GM12873 (cell line): ENCODE data around the gene ATP5MK.

Source experiments
- TF ChIP-seq, protein P1 (sequence below): IDR thresholded peaks from 2 replicates; pipeline ENCODE4 v1.5.1; 2012; ENCODE audit warnings: low read depth, mild to moderate bottlenecking, moderate library complexity, low read length, control low read depth; ENCODE audit not compliant: insufficient read depth; ENCODE audit errors: missing control alignments

Gene ATP5MK

DNA sequence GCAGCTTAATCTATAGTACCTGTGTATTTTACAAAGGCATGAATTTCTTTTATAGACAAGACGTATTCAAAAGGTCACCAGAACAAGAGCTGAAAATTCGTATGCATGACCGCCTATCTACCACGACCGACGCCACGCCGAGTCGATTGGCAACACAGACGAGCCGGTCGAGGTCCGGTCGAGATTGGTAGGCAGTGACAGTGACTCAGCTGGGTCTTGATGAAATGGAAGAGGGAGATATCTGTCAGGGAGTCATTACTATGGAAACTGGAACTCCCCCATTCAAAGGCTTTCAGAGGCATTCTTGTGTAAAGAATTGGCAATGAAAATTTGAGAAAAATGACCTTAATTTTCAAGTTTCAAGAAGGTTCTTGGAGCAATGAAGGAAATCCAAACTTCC lies 2.1 kb downstream of the ATP5MK start:
- TF ChIP-seq, protein P1, sequence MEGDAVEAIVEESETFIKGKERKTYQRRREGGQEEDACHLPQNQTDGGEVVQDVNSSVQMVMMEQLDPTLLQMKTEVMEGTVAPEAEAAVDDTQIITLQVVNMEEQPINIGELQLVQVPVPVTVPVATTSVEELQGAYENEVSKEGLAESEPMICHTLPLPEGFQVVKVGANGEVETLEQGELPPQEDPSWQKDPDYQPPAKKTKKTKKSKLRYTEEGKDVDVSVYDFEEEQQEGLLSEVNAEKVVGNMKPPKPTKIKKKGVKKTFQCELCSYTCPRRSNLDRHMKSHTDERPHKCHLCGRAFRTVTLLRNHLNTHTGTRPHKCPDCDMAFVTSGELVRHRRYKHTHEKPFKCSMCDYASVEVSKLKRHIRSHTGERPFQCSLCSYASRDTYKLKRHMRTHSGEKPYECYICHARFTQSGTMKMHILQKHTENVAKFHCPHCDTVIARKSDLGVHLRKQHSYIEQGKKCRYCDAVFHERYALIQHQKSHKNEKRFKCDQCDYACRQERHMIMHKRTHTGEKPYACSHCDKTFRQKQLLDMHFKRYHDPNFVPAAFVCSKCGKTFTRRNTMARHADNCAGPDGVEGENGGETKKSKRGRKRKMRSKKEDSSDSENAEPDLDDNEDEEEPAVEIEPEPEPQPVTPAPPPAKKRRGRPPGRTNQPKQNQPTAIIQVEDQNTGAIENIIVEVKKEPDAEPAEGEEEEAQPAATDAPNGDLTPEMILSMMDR, result no peak

DNA sequence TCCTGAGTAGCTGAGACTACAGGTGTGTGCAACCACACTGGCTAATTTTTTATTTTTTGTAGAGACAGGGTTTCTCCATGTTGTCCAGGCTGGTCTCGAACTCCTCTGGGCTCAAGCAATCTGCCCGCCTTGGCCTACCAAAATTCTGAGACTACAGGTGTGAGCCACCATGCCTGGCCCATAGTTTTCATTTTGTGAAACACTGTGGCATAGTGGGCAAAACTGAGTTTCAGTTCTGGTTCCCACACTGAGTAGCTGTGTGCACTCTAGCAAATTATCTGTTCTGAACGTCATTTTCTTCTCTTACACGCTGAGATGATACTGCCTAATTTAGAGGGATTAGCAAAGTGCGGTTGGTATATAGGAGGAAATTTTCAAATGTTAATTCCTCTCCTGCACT lies 13.5 kb downstream of the ATP5MK start:
- TF ChIP-seq, protein P1, result no peak

DNA sequence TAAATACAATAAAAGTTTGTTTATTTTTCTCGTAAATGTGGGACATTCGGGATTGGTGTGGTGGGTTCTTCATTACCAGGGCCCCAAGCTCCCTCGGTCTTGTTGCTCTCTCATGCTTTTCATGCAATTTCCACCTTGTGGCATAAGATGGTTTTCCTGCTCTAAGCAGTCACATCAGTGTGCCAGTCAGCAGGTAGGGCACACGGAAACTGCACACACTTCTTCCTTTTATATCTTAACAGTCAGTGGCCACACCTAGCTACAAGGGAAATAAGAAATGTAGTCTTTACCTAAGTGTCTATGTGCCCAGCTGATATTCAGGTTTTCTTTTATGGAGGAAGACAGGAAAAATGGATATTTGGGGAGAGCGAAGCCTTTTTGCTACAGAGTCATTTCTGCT lies 22.0 kb downstream of the ATP5MK start:
- TF ChIP-seq, protein P1, result no peak

DNA sequence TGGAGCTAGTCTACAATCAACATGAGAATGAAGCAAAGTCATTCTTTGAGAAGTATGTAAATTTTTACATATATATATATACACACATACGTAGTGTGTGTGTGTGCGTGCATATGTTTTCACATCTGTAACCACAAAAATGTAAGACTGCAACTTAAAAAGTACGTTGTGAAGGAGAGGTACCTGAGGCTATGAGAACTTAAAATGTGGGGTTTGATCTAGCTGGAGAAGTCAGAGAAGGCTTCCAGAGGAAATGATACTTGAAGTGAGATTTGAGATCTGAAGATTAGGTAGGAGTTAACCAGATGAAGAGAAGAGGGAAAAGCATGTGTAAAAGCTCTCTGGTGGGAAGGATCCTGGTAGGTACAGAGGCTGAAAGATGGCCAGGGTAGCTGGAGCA lies 22.7 kb downstream of the ATP5MK start:
- TF ChIP-seq, protein P1, result no peak

DNA sequence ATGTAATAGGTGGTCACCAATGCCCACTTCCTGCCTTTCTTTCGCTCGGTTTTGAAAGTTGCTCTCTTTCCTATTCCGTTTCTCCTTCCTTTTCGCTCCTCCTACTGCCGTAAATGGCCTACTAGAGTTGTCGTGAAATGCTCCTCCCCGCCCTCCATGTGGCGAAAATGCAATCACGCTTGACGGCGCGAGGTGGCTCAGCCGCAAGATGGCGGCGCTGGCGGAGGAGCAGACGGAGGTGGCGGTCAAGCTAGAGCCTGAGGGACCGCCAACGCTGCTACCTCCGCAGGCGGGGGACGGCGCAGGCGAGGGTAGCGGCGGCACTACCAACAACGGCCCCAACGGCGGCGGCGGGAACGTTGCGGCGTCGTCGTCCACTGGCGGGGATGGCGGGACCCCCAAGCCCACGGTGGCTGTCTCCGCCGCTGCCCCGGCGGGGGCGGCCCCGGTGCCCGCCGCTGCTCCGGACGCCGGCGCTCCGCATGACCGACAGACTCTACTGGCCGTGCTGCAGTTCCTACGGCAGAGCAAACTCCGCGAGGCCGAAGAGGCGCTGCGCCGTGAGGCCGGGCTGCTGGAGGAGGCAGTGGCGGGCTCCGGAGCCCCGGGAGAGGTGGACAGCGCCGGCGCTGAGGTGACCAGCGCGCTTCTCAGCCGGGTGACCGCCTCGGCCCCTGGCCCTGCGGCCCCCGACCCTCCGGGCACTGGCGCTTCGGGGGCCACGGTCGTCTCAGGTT lies 28.3 kb downstream of the ATP5MK start, which contains the start of gene TAF5:
Gene TAF5, plus strand, starts transcription at position 195 of the 737 bp plus-strand sequence. Its CDS starts 14 bp downstream, at position 209.
- TF ChIP-seq, protein P1, result no peak

DNA sequence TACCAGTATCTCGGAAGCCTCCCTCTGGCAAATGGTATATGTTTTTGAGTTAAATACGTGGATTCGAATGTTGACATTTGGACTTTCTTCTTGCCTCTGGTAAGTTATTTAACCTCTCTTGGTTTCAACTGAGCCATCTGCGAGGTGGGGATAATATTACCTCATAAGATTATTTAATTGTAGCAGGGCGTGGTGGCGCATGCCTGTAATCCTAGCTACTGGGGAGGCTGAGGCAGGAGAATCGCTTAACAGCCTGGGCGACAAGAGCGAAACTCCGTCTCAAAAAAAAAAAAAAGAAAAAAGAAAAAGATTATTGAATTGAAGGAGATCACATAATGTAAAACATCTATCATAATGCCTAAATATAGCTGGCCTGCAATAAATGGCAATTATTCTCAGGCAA lies 28.9 kb downstream of the ATP5MK start:
- TF ChIP-seq, protein P1, result no peak

DNA sequence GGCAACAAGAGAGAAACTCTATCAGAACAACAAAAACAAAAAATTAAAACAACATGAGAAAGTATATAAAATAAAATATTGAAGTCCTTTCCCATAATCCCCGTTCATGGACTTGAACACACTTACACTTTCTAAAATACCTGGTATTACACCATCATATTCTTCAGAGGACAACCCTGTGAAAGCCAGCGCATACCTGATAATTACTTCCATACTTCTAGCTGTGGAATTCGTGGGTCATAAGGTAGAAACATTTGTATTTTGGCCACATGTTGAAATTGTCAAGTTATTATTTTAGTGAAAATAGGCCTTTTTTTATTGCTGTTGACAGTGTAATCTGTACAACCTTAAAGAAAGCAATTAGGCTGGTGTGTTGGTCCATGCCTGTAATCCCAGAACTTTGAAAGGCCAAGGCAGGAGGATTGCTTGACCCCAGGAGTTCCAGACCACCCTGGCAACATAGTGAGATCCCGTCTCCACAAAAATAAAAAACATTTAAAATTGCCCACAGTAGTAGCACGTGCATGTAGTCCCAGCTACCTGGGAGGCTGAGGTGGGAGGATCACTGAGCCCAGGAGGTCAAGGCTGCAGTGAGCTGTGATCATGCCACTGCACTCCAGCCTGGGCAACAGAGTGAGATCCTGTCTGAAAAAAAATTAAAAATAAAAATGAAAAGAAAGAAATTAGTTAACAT lies 40.2 kb downstream of the ATP5MK start:
- TF ChIP-seq, protein P1, result no peak
